Mucosa of stomach (tissue), 1 donor: ENCODE data around the gene MCC.

ENCODE experiments used
- H3K27me3 ChIP-seq: one replicate; pipeline ENCODE4 v1.7.0; 2013; ENCODE audit warnings: mild to moderate bottlenecking, low read length; ENCODE audit not compliant: control insufficient read depth, insufficient read depth
- H3K36me3 ChIP-seq: one replicate; pipeline ENCODE4 v1.7.0; 2013; ENCODE audit warnings: low read length; ENCODE audit not compliant: control insufficient read depth, insufficient read depth
- H3K4me1 ChIP-seq: one replicate; pipeline ENCODE4 v1.7.0; 2013; ENCODE audit warnings: mild to moderate bottlenecking, low read length; ENCODE audit not compliant: control insufficient read depth, insufficient read depth
- H3K4me3 ChIP-seq: one replicate; pipeline ENCODE4 v1.7.0; 2013; ENCODE audit warnings: low read length
- H3K9ac ChIP-seq: one replicate; pipeline ENCODE4 v1.7.0; 2013; ENCODE audit warnings: mild to moderate bottlenecking, low read length, moderate library complexity
- H3K9me3 ChIP-seq: one replicate; pipeline ENCODE4 v1.7.0; 2013; ENCODE audit warnings: mild to moderate bottlenecking, low read length, moderate library complexity; ENCODE audit not compliant: control insufficient read depth
- donor health status: Pancreatic carcinoma.

MCC gene

DNA sequence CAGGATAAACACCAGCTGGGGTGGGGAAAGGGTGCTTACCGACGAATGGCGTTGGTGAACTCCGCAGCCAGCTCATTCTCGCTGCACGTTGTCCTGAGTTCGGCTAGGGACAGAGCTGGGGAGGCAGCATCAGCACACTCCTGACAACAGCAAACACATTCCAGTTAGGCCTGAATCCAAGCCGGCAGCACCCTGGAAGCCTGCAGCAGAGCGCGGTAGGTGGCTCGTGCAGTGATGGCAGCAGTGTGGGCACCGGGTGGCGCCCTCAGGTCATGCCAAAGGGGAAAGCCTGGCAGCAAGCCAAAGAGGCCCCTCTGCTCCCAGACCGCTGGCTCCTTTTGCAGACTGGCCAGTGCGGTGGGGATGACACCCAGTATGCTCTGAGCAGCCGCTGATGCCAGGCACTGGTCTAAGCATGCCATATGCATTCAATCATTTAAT is 444.7 kb downstream of the MCC start:
- no peaks in the 10 kb centered on the region for H3K9me3 ChIP-seq
- H3K27me3 ChIP-seq = no peaks in the 10 kb centered on the region
- H3K9ac ChIP-seq = no peak overlapping the region
- no peak overlapping the region for H3K4me3 ChIP-seq
- peaks cover 15% of the 10 kb centered on the region for H3K4me1 ChIP-seq
- no peaks in the 10 kb centered on the region for H3K36me3 ChIP-seq

DNA sequence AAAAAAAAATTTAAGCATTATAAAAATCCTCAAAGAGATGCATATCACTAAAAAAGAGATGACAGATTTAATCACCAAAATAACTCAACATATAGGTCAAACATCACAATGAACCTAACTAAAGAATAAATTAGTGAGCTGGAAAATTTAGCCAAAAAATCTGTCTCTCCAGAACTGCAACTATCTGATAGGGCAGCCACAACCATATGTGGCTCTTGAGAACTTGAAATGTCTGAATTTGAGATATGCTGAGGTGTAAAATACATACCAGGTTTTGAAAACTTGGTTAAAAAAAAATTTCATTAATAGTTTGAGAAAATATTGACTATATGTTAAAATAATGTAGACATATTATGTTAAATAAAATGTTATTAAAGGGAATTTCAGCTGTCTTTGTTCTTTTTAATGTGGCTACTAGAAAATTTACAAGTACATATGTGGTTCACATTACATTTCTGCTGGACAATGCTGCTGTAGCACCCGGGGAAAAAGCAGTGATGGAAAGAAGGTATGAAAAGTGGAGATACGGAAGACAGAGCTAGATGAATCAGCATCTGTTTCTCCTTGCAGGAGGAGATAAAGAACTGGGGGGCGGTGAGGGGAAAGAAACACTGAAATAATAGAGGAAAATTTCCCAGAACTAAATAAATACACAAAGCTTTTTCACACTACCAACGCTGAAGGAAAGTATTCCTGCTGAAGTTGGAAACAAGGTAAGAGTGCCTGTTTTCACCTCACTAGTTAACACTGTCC is 445.6 kb downstream of the MCC start:
- H3K9ac ChIP-seq = no peak overlapping the region
- no peaks in the 10 kb centered on the region for H3K36me3 ChIP-seq
- no peaks in the 10 kb centered on the region for H3K9me3 ChIP-seq
- H3K4me3 ChIP-seq = no peak overlapping the region
- H3K27me3 ChIP-seq = no peaks in the 10 kb centered on the region
- H3K4me1 ChIP-seq = peaks cover 15% of the 10 kb centered on the region

DNA sequence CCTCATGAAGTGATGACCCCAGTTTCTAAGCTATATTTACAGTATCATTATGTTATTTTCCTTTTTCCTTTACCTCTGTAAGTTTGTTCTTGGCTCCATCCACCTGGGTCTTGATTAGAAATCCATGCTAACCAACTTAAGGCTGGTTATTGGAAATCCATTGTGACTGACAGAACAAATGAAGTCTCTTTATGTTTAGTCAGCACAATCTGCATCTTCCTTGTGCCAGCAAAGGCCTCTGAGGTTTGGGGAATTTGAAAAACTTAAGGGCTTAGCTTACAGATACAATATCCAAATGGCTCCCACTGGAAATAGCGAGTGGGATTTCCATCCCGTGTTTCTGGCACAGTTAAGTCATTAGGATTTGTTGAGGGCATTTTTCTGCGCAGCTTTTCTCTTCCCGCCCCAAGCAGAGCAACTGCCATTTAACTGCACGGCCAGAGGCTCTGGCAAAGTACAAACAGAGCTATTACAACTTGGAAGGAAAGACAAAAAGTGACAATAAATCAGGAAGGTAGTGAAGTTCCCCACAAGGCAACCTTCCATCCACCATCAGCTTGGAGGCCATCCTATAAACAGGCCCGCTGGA is 447.5 kb downstream of the MCC start:
- no peaks in the 10 kb centered on the region for H3K9me3 ChIP-seq
- H3K27me3 ChIP-seq = no peaks in the 10 kb centered on the region
- H3K4me1 ChIP-seq = no peaks in the 10 kb centered on the region
- no peak overlapping the region for H3K4me3 ChIP-seq
- H3K36me3 ChIP-seq = no peaks in the 10 kb centered on the region
- H3K9ac ChIP-seq = no peak overlapping the region

DNA sequence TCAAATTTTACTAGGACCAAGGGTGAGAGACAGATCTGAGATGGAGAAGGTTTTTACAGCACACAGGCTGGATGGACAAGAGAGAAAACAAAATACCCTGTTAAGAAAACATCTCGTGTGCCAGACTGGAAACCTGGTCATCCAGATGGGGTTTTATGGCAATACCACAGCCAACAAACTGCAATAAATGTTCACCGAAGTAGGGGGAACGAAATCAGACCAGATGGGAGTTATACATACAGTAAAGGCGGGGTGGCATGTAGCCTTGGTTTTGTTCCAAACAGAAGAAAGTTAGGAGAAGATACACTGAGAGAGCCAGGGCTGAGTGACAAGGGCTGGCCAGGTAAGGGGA is 448.3 kb downstream of the MCC start:
- no peaks in the 10 kb centered on the region for H3K9me3 ChIP-seq
- no peak overlapping the region for H3K9ac ChIP-seq
- H3K4me1 ChIP-seq = no peaks in the 10 kb centered on the region
- no peaks in the 10 kb centered on the region for H3K36me3 ChIP-seq
- H3K27me3 ChIP-seq = no peaks in the 10 kb centered on the region
- no peak overlapping the region for H3K4me3 ChIP-seq

DNA sequence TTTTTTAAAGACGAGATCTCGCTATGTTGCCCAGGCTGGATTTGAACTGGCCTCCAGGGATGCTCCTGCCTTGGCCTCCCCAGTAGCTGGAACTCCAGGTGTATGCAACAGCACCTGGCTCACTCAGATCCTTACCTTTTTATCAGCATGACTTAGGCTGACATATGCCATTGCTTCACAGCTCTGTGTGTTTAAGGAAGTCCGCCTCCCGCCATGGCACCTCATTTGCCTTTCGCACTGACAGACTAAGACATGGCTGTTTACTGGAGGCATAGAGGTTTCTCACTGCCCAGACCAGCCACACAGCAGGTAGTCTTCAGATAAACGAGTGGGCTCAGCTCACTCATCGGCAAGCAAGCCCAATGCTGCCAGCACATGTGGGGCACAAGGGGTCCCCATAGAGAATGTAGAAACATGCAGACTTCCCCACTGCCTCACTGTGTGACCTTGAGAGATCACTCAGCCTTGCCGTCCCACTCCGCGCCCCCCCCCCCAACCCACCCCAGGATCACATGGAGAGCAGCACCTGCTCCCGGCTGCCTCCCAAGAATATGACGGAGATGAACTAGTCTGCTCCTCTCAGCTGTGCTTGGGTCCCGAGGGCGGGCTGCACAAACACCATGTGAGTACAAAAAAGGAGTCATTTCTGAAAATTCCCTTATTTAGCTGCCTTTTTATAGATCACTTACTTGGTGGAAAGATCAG is 448.9 kb downstream of the MCC start:
- Histone ChIP-seq H3K4me1 (no peaks in the 10 kb centered on the region), H3K36me3 (no peaks in the 10 kb centered on the region), H3K9me3 (no peaks in the 10 kb centered on the region), H3K27me3 (no peaks in the 10 kb centered on the region), H3K9ac (no peak overlapping the region), H3K4me3 (no peak overlapping the region)

DNA sequence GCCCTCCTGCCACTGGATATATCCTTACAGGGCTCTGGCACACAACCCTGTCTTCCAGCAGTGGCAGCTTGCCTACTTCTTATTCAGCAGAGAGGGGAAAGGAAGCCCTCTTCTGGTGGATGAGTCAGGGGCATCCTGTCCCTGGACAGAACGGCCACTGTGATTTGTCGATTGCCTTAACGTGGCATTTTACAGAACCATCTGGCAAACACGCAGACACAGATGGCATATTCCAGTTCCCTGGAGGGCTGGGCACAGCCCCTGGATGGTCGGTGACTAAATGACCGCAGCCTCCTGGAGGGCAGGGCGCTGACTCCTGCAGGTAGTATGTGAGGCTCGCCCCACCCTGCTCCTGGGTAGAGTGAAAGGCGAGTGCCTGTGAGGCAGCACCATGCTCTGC is 449.5 kb downstream of the MCC start:
- Histone ChIP-seq H3K4me1 (no peaks in the 10 kb centered on the region), H3K27me3 (no peaks in the 10 kb centered on the region), H3K9ac (no peak overlapping the region), H3K36me3 (no peaks in the 10 kb centered on the region), H3K9me3 (no peaks in the 10 kb centered on the region), H3K4me3 (no peak overlapping the region)

DNA sequence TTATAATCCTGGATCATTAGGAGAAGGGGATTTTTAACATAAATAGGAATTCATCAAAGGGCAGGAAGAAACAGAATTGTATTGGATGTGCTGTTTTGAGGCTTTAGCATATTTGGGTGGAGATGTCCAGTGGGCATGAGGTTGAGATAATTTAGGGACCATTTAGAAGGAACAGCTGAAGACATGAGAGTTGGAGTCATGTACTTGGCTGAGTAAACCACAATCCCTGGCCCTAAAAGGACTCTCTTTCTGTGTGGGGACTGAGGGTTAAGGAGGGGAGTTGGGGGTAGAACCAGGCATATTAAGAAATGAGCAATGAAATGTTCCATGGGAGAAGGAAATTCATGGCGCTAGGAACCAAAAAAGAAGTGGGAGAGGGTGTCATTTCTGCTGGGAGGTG is 450.1 kb downstream of the MCC start:
- no peaks in the 10 kb centered on the region for H3K4me1 ChIP-seq
- no peaks in the 10 kb centered on the region for H3K36me3 ChIP-seq
- H3K9ac ChIP-seq = no peak overlapping the region
- no peaks in the 10 kb centered on the region for H3K27me3 ChIP-seq
- H3K4me3 ChIP-seq = no peak overlapping the region
- H3K9me3 ChIP-seq = no peaks in the 10 kb centered on the region

DNA sequence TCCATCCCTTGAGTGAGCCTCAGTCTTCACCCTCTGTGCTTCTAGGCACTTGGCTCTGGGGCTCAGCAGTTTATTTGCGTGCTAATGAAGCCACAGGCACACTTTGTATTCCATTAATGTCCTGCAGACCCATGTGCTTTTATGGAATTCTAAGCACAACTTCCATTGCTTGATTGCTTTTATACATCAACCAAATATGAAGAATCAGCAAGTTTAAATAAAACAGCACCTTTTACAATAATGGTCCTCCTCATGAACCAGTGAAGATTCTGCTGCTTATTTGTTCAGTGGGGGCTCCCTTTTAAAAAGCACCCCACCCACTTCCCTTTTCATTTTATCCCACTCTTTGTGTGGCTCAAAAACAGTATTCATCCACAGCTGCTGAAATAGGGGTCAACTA is 451.4 kb downstream of the MCC start:
- Histone ChIP-seq H3K9ac (no peak overlapping the region), H3K36me3 (no peaks in the 10 kb centered on the region), H3K4me1 (peaks cover 5% of the 10 kb centered on the region), H3K9me3 (no peaks in the 10 kb centered on the region), H3K27me3 (no peaks in the 10 kb centered on the region), H3K4me3 (no peak overlapping the region)

DNA sequence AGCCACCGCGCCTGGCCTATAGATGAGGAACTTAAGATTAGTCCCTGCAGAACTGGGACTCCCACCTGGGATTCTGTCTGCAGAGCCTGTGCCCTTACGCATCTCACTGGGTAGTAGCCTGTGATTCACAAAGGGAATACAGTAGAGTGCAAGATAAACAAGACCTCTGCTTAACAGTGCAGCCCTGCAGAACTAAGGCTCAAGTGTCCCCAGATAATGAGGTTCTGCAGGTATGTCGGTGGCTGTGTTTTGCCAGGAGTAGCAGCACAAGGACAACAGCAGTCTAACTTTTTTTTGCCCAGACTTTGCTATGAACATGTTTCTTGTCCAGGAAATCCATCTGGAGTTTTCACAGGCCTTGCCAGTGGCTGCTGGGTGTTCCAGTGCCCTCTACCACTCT is 451.9 kb downstream of the MCC start:
- H3K36me3 ChIP-seq = no peaks in the 10 kb centered on the region
- H3K9ac ChIP-seq = no peak overlapping the region
- peaks cover 5% of the 10 kb centered on the region for H3K4me1 ChIP-seq
- H3K27me3 ChIP-seq = no peaks in the 10 kb centered on the region
- no peak overlapping the region for H3K4me3 ChIP-seq
- no peaks in the 10 kb centered on the region for H3K9me3 ChIP-seq

DNA sequence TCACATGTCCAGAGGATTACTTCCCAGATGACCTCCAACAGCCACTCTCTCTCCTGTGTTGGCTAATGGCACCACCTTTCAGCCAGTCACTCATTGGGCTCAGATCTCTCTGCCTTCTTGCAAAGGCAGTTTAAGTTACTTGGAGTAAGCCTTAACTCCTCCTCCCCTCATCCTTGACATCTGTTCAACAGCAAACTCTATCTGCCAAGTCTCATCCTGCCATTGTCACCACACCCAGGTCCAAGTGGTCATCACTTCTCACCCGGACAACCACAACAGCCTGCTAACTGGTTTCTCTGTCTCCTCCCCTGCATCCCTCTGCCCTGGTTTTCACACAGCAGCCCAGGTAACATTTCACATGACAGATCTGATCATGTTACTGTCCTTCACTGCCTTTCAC is 453.2 kb downstream of the MCC start:
- Histone ChIP-seq H3K27me3 (no peaks in the 10 kb centered on the region), H3K9ac (no peak overlapping the region), H3K4me1 (peaks cover 5% of the 10 kb centered on the region), H3K9me3 (no peaks in the 10 kb centered on the region), H3K4me3 (no peak overlapping the region), H3K36me3 (no peaks in the 10 kb centered on the region)

DNA sequence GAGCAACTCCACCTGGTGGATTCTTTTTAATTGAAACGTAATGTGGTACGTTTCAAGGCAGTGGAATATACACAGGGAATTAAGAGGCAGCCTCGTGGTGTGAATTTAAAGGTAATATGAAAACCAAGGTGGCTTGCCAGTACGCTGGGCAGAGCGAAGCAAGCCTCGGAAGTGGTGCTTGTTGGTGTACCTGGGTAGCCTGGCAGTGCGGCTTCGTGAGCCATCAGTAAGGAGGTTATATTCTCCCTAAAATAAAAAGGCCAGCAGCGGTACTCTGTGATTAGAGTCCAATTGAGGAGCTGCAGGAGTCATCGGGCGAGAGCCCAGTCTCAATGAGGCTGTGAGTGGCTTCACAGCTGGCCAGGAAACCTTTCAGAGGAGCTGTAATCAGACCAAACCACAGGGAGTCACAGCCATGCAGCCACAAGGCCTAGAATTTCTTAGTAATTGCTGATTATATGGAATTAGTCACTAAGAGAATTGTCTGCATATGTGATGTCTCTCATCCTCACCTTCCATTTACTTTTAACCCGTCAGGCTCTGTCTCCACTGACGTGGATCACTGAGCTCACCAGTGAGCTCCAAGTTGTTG is 454.0 kb downstream of the MCC start:
- no peak overlapping the region for H3K4me3 ChIP-seq
- H3K27me3 ChIP-seq = no peaks in the 10 kb centered on the region
- H3K9me3 ChIP-seq = no peaks in the 10 kb centered on the region
- peaks cover 5% of the 10 kb centered on the region for H3K4me1 ChIP-seq
- no peaks in the 10 kb centered on the region for H3K36me3 ChIP-seq
- no peak overlapping the region for H3K9ac ChIP-seq

DNA sequence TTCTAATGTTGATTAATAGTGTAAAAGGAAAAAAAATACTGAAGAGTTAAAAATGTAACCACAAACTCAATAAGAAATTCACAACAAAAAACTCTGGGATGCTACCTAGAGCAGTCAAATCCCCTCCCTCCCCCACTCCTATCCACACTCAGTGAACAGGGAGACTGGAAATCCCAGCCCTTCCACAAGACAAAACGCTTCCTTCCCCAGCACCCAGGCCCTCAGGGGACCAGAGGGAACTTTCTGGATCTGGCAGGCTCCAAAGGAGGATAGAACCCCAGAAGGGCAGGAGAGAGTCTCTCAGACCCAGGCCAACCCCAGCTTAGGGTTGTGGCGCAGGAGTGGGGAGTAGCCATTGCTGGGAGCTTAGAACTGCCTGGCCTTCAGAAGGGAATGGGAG is 456.7 kb downstream of the MCC start:
- Histone ChIP-seq H3K27me3 (no peaks in the 10 kb centered on the region), H3K4me1 (peaks cover 5% of the 10 kb centered on the region), H3K4me3 (no peak overlapping the region), H3K9ac (no peak overlapping the region), H3K9me3 (no peaks in the 10 kb centered on the region), H3K36me3 (no peaks in the 10 kb centered on the region)
